GF-D8 (cell line): Measurements from ENCODE around the gene STPG4.
A peak's percentile ranks its signal among the peaks of the same experiment; 100 is the strongest.

ENCODE experiments used
- DNase-seq: peaks from one replicate; lab custom pipeline; 2025; lab: John Stamatoyannopoulos, UW

STPG4 gene

DNA sequence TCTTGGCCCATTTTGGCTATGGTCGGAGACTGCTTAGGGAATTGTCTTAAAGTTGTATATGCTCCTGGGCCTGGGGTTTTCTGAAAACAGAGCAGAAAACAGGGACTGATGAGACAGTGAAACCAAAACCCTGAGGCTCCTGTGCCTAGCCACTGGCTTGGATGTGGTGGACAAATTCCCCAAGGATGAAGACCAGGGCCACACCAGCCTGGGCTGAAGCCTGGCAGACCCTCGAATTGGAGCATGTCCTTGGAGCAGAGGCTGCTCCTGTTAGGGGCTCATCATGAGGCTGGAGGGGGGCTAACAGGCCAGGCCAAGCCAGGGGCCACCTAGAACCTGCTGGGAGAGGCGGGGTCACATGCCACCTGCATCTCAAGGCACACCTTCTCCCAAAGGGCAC is 68.1 kb downstream of the STPG4 start:
- no peak for DNase-seq

- no peak for DNase-seq
Measured at GRCh38 chr2:47086571-47086970, 68.5 kb downstream of the STPG4 start.

GRCh38 chr2:47086054-47086471 is 69.0 kb downstream of the STPG4 start:
- no peak for DNase-seq

- DNase-seq = peak; percentile 5
Measured at GRCh38 chr2:47083886-47084687, 71.0 kb downstream of the STPG4 start.

- DNase-seq = no peak
Measured at GRCh38 chr2:47083485-47083884, 71.6 kb downstream of the STPG4 start.

DNA sequence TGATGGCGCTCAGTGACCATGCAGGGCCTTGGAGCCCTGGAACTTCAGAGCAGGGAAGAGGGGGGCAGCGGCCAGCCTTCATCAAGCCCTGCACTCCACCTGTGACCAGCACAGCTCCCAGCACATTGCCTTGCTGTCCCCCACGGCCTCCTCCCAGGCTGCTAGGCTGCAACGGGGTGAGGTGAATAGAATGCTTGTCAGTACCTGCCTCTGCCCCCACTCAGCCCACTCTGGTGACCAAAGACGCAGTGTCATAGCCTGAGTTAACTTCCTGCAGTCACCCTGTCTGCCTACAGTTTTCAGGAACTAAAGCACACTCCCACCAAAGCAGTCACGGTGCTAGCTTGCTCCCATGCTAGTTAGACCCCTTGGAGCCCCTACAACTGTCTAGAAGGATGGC is 72.1 kb downstream of the STPG4 start:
- DNase-seq = no peak

- no peak for DNase-seq
Measured at GRCh38 chr2:47080888-47081301, 74.2 kb downstream of the STPG4 start.

DNA sequence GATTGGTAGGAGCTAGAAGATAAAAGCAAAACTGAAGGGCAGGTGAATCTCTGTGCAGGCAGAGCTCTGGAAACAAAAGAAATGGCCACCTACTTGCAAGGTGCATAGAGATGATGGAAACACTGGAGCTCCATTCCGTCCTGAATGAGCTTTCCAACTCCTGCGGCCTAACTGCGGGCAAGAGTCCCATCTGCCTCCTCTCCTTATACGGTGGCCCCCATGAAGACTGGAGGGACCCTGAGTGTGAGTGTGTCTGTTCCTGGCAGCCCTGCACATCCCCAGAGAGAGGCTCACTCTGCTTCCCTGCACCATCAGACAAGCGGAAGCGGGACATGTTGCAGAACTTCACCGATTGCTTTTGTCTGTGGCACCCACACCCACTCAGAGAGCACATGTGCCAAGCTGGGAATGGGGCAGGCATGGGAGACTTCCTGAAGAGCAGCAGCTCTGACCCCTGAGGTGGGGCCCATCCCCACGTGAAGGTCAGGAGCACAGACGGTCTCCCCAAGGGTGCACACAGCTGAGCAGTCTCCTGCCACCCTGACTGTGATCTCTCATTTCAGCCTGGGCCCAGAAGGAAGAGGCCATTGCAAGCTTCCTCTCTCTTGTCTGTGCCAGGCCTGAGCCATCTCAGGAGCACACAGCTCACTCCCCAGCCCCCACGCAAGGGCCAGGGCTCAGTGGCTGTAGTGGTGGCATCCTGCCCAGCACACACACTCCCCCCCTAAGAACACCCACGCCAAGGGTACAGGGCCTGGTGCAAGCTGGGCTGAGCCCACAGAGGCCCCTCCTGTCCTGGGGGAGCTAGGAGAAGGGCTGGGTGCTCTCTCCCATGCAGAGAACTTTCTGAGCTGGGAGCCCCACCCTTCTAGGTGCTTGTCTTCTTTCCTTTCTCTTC is 75.3 kb downstream of the STPG4 start:
- no peak for DNase-seq

- DNase-seq = no peak
Measured at GRCh38 chr2:47078541-47079482, 76.3 kb downstream of the STPG4 start.

DNA sequence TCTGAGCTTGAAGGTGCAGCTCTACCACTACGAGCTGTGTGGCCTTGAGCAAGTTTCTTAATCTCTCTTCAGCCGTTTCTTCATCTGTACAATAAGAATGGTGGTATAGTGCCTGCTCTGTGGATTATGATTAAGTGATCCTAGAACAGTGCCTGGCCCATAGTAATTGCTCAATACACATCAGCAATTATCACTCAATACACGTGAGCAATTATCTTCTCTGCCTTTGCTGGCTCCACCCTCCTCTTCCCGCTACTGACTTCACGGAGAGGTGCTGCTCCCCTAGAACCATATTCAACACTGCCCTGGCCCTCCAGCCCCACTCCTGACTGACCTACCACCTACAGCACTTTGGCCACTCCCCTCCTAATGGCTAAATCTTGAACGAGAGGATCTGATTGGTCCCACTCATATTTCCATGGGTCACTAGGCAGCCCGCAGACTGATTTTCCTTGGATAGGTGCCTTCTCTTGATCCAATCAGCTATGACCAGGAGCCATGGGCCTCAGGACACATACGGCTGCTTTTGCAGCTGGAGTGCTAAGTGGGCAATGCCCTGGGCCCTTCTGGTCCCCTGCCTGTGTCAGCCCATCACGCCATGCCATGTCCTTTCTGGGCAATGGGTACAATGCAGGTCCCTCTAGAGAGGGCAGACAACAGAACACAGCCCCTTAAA is 77.5 kb downstream of the STPG4 start:
- no peak for DNase-seq

GRCh38 chr2:47076586-47077441 is 78.3 kb downstream of the STPG4 start:
- DNase-seq = no peak

GRCh38 chr2:47076126-47076506 is 79.0 kb downstream of the STPG4 start:
- DNase-seq = no peak

- no peak for DNase-seq
Measured at GRCh38 chr2:47075361-47076125, 79.6 kb downstream of the STPG4 start.

- no peak for DNase-seq
Measured at GRCh38 chr2:47074691-47075090, 80.4 kb downstream of the STPG4 start.

GRCh38 chr2:47073641-47074040 is 81.5 kb downstream of the STPG4 start:
- DNase-seq = no peak

DNA sequence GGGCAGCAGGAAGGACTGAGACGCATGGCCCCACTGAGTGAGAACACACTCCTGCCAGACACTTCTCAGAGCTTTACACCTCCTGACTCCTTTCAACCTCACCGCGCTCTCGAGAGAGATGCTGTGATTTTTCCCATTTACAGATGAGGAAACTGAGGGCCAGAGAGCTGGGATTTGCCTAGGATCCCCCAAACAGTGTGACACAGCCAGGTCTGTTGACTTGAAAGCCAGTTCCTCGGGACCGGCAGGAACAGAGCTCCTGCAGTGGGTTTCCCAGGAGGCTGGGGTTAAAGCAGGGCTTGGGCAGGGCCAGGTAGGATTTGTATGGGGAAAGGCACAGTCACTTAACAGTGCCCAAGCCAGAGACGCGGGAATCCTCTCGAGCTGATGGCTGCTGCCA is 81.9 kb downstream of the STPG4 start:
- no peak for DNase-seq

- no peak for DNase-seq
Measured at GRCh38 chr2:47072728-47073191, 82.3 kb downstream of the STPG4 start.

GRCh38 chr2:47072018-47072691 is 83.0 kb downstream of the STPG4 start:
- no peak for DNase-seq
